Ecto neural progenitor cell (in vitro differentiated cells): ENCODE data around the gene UIMC1.

Experiments used
- DNase-seq: peaks from one replicate; pipeline ENCODE4 v3.0.0-alpha.2; 2018; ENCODE audit warnings: low spot score

UIMC1 gene

DNA sequence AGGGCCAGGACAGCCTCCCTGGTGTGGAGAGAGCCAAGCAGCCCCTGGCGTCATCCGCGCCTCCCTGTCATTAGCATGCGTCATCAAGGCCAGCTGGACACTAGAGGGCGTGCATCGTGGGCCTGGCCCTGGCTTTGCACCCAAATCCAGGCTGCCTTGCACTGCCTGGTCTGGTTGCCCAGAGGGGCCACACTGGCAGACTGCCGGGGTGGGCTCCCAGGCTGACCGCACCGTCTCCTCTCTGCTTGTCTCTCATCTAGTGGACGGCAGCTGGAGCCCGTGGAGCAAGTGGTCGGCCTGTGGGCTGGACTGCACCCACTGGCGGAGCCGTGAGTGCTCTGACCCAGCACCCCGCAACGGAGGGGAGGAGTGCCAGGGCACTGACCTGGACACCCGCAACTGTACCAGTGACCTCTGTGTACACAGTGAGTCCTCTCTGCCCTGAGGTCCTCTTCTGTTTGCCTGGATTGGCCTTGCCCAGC lies 136.4 kb downstream of the UIMC1 start:
- peak; percentile 85 for DNase-seq

DNA sequence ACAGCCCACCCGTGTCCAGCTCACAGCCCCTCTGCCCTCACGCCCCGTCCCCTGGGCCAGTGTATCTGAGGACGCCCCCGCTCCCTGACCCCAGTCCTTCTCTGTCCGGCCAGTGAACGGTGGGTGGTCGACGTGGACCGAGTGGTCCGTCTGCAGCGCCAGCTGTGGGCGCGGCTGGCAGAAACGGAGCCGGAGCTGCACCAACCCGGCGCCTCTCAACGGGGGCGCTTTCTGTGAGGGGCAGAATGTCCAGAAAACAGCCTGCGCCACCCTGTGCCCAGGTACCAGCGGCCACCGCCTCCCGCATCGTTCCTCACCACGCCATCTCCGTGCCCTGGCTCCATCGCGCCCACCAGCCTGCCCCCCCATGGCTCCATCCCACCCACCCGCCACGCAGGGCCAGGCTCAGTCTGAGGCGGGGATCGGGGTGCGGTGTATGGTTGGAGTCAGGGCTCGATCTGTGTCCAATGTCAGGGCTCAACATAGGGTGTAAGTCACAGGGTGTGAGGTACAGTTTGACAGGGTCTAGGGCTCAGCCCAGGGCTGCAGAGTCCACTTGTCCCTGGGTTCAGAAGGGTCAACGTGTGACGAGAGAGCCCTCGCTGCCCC lies 137.0 kb downstream of the UIMC1 start:
- no peak for DNase-seq

GRCh38 chr5:176868731-176869130 lies 137.8 kb downstream of the UIMC1 start:
- DNase-seq: no peak

GRCh38 chr5:176868126-176868525 lies 138.5 kb downstream of the UIMC1 start:
- DNase-seq: no peak

- peak; percentile 85 for DNase-seq
These were observed 139.8 kb downstream of the UIMC1 start for GRCh38 chr5:176866707-176867310.

DNA sequence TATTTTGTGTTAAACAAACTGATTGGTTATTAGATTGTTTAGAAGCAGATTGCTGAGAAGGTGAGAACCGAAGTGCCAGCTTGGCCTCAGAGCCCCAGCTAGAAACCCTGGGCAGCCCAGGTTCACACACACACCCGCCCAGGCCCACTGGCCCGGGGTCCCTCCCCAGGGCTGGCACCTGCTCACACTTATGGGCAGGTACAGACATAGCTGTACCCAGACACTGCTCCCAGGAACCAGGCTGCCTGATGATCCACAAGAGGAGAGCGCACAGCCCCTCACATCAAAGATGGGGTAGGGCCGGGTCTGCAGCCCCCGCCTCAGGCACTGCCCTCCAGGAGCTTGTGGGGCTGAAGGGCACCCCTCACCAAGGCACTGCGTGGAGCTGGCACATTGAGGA lies 140.6 kb downstream of the UIMC1 start:
- no peak for DNase-seq

DNA sequence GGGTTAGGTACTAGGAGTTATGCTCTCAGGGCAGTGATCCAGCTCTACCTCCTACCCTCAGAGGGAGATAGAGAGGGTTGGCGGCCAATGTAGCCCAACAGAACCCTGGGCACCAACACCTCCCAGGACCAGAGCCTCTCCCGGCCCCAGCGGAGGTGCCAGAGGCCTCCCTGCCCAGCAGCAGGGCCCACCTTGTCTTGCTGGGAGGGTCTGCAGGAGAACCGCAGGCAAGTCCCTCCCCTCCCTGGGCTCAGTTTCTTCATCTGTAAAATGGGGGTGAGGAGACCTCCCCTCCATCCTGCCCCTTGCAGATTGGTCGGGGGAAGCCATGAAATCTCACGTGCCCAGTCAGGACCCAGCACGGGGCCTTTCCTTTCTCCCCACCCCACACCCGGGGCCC lies 141.8 kb downstream of the UIMC1 start:
- no peak for DNase-seq

DNA sequence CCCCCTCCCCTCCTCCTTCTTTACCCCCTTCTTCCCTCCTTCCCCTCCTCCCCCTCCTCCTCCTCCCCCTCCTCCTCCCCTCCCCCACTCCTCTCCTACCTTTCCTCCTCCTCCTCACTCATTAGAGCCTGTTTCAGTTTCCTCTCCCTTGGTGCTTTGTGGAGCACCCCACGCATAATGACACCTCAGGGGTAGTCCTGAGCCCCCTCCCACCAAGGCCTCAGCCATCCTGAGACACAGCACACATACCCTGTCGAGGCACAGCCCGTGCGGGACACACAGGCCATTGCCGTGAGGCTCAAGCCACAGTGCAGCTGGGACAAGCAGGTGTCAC lies 142.8 kb downstream of the UIMC1 start:
- DNase-seq: no peak

GRCh38 chr5:176863041-176863764 lies 143.4 kb downstream of the UIMC1 start:
- DNase-seq: no peak

DNA sequence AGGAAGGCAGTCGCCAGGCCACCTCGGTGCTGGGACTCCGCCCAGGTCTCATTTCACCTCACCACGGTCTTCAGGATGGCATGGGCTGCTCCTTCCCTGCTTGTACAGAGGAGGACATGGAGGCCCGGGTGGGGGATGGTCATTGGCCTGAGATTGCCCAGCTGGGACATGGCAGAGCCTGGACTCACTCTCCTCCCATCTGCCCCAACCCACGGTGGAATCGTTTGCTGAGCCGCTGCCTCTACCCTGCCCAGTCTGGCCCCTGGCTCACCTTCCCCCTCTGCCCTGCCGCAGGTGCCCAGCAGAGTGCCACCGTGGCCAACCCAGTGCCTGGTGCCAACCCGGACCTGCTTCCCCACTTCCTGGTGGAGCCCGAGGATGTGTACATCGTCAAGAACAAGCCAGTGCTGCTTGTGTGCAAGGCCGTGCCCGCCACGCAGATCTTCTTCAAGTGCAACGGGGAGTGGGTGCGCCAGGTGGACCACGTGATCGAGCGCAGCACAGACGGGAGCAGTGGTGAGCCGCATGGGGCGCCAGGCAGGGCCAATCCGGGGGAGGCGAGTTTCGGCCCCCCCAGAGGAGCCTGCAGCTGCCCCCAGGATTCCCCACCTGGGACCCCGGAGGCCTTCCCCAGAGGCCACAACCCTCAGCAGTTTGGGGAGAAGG lies 144.1 kb downstream of the UIMC1 start:
- no peak for DNase-seq

DNA sequence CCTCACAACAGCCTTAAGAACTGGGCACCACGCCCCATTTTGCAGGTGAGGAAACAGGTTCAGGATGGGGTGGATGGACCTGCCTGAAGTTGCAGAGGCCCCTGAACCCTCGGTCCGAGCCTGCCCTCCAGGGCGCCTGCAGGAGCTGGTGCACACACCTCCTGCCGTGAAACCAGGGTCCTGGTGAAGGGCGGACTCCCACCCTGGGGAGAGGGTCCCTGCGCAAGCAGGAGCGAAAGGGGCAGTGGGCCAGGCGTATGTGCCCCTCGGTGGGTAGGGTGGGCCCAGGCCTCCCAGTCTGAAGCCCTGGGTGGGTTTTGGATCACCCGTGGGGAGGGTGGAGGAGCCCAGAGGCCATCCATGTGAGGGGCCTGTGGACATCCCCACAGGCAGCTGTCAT lies 145.3 kb downstream of the UIMC1 start:
- no peak for DNase-seq

- DNase-seq: no peak
These were observed 146.2 kb downstream of the UIMC1 start for GRCh38 chr5:176860381-176860780.

DNA sequence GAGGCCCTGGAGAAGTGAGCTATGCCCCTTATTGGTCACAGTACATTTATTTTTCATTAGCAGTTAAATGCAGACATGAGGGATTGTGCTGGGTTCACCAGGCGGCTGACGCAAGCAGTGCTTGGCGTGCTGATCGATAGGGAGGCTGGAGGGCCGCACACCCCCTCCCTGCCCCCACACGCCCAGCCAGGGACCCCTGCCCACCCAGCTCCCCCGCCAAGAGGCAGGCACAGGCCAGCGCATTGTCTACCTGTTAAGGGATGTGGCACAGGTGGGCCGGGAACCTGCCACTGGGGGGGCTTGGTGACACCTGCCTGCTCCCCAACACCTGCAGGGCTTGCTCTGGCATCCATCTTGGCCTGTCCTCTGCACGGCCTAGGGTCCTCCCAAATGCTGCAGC lies 146.7 kb downstream of the UIMC1 start:
- no peak for DNase-seq

DNA sequence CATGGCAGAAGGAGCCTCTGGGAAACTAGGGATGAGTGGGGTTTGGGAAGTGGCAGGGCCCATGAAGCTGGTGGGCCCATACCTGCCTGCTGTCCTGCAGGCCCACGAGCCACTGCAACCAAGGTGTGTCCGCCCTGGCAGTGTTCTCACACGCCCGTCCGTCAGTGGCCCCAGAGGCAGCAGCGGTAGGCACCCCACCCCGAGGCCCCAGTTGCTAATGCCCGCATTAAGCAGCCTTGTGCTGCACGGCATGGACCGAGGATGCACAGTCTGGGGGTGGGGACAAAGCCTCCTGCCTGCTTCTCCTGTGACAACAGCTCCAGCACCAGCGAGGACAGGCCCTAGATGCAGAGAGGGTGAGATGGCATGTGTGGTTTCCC lies 148.7 kb downstream of the UIMC1 start:
- DNase-seq: no peak

GRCh38 chr5:176857216-176857893 lies 149.2 kb downstream of the UIMC1 start:
- no peak for DNase-seq

DNA sequence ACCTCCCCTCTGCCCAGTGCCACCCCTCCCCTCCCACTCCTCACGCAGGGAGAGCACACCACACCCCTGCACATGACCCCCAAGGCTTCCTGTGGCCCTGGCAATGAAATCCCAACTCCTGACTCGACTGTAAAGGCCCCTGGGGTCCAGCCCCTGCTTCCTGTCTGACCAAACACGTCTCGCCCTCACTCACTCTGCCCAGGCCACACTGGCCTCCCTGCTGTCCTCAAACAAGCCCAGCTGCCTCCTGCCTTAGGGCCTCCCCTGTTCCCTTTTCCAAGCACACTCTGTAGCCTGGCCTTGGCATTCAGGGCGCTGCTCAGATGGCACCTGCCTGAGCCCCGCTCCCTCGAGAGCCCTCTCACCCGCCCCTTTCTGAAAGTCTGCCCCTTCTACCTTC lies 149.8 kb downstream of the UIMC1 start:
- no peak for DNase-seq

DNA sequence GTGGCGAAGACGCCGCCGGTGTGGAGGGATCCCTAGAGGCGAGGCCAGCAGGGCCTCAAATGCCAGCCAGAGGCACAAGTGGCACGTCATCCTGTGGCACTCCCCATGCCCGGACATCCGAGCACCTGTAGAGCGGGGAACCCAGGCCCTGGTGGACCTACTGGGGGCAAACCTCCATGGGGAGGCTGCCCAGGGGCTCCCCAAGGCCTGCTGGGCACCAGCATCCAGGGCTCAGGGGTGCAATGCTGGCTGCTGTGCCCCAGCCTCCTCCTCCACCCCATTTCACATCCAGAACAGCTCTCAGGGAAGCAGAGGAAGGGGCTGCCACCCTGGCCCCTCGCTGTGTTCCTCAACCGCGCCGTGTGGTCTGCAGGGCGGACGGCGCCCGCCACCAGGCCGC lies 151.0 kb downstream of the UIMC1 start:
- no peak for DNase-seq
